NK-92 (cell line): ENCODE data around the gene NTMT1.

ENCODE experiments used
- DNase-seq: peaks from one replicate; lab custom pipeline; 2025; ENCODE audit not compliant: unreplicated experiment; lab: John Stamatoyannopoulos, UW

Gene NTMT1

GRCh38 chr9:129613520-129614175 is 12.3 kb upstream of the NTMT1 start:
- no peak for DNase-seq

GRCh38 chr9:129614932-129615331 is 11.0 kb upstream of the NTMT1 start:
- no peak for DNase-seq

DNA sequence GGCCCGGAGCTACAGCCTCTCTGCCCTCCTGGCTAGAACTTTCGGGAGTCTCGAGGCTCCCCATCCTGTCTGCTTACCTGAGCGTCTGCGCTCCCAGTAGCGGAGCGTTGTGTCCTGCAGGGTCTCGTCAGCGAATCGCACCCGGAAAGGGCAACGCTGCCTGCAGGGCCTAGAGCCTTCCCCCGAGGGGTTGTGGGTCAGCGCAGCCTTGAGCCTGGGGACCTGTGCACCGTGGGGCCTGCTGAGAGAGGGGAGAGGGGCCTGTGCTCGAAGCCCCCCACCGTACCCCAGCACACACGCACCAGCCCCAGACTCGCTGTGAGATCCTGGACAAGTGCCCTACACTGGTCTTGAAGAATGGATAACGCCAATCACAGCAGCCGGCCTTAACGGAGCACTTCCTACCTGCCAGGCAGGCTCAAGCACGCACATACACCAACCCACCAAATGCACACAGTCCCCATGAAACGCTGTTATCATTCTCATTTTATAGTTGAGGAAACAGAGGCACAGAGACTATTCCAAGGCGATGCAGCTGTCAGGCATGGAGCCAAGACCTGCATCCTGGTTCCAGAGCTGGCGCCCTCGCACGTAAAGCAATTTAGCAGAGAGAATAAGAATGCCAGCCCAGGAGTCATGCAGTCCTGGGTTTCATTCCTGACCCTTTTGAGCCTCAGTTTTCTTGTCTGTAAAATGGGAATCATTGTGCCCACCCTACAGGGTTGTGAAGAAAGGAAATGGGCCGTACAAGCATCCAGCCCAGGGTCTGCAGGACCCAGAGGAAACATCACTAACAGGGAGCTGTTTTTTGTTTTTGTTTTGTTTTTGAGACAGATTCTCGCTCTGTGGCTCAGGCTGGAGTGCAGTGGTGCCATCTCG is 10.3 kb upstream of the NTMT1 start:
- DNase-seq = no peak

GRCh38 chr9:129617167-129617566 is 8.8 kb upstream of the NTMT1 start:
- DNase-seq = no peak

- no peak for DNase-seq
Measured at GRCh38 chr9:129619787-129620668, 5.9 kb upstream of the NTMT1 start.

GRCh38 chr9:129620669-129621295 is 5.2 kb upstream of the NTMT1 start, which contains the start of gene C9orf50:
Gene C9orf50, minus strand, starts transcription at chr9:129621101. Its CDS starts 527 bp downstream, at chr9:129620574.
- DNase-seq = no peak

- DNase-seq = no peak
Measured at GRCh38 chr9:129623331-129623730, 2.6 kb upstream of the NTMT1 start.

GRCh38 chr9:129624168-129624759 is 1.7 kb upstream of the NTMT1 start:
- no peak for DNase-seq

DNA sequence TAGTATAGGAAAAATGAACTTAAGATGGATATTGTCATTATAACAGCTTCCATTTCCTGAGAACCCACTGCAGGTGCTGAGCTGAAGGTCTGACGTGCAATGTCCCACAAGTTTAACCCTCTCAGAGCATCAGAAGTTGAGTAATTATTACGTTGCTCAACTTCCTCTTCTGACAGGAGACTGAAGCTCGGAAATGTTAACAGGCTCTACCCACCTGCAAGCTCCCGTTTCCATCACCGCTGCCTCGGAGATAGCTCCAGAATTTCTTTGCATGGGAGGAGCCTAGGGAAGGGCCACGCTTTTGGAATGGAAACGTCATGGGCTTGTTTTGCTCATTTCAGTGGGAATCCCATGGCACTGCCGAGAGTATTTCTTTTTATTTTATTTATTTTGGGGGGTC is 1.0 kb upstream of the NTMT1 start:
- no peak for DNase-seq

DNA sequence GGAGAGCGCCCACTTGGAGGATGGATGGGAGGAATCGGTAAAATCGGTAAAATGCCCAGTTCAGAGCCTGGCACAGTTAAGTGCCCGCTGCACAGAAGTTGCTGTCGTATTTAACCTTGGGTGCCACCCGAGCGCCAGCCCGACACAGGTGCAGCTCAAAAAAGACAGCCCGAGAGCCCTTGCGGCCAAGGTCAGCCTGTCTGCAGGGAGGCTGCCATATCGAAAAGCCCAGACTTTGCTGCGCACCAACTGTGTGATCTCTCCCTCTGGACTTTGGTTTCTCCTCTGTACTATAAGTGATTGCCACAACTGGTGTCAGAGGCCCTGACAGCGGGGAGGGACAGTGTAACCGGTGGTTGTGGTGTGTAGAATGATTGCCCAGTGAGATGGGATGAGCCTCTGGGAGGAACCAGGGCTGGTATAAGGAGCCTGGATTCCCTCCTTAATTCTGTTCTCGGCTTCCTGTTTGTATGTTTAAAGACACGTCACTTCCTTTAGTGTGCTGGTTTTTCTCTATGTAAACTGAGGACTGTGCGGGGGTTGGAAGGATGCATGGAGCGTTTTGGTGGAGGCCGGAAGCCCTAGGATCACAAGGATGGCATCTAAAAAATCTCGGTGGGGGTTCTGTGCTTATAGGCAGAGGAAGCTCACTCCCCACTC is 792 bp downstream of the NTMT1 start:
- no peak for DNase-seq

GRCh38 chr9:129627556-129628440 is 1.8 kb downstream of the NTMT1 start:
- no peak for DNase-seq

DNA sequence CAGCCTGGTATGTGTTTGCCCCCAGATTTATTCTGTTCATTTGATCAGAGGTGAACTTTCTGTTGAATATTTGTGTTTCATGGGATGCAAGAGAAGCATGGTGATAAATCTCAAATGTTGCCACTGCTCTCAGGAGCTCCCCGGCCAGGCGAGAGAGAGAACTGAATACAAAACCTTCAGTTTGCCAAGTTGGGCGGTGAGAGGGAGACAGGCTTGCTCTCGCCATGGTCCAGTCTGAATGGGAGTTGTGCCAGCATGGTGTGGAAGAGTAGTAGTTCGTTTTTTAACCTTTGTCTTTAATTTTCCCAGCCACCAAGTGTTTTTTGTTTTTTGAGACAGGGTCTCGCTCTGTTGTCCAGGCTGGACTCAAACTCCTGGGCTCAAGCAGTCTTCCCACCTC is 2.7 kb downstream of the NTMT1 start:
- DNase-seq = no peak

GRCh38 chr9:129629251-129629820 is 3.4 kb downstream of the NTMT1 start:
- DNase-seq = no peak

- no peak for DNase-seq
Measured at GRCh38 chr9:129630967-129631673, 5.2 kb downstream of the NTMT1 start.

DNA sequence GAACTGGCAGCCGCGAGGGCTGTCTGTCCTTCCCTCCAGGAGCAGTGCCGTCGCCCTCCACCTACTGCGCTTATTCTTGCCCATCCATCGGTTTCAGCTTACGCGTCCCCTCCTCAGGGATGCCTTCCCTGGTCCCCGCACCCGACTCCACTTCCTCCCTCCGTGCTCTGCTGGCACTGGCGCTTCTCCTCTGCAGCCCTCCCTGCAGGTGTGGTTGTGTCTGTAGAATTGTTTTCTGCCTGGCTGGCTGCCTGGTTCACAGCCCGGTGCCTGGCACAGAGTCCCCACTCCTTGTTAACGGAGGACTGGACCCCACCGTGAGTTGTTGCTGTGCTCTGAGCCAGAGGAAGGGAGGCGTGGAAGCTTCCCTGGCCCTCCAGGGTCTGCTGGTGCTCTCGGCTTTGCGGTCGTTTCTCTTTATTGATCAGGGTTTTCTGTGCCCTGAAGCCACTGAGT is 5.7 kb downstream of the NTMT1 start:
- no peak for DNase-seq

- DNase-seq = no peak
Measured at GRCh38 chr9:129632460-129632859, 6.5 kb downstream of the NTMT1 start.

- DNase-seq = no peak
Measured at GRCh38 chr9:129633207-129633606, 7.2 kb downstream of the NTMT1 start.

DNA sequence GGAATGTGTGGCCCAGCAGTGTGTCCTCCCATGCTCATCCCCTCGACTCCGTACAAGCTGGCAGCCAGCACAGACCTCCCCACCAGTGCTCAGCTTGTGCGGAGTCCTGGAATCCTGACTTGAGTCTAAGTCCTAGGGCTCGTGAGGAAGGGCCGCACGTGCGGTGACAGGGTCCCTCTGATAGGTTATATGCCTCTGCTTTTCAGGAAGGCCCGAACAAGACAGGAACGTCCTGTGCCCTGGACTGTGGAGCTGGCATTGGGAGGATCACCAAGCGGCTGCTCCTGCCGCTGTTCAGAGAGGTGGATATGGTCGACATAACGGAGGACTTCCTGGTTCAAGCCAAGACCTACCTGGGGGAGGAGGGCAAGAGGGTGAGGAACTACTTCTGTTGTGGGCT is 7.9 kb downstream of the NTMT1 start:
- DNase-seq = no peak
